SK-N-SH (cell line): Measurements from ENCODE around the gene TSGA10IP. TPM values are rescaled to one million over a fixed set of nuclear protein-coding genes. Genes with fewer than 3 reads are reported as not detected.
"Not testable (repeated sequence)": the region's sequence is repeated elsewhere in the genome, so short reads cannot be mapped to it uniquely, and the experiment has no call there.

Experiments used
- CTCF ChIA-PET: fragments of 300-600, 350-600 bp; formaldehyde crosslinking; extraction: SDS; loops from one replicate; lab custom pipeline; 2021; lab: Yijun Ruan, JAX
- POLR2A ChIA-PET: fragments of 350-600 bp; sonication (Branson Sonifier 250); formaldehyde crosslinking; extraction: SDS; loops from one replicate; lab custom pipeline; 2020; ENCODE audit warnings: antibody characterized with exemption, inconsistent platforms; lab: Yijun Ruan, JAX
- DNase-seq: peaks from one replicate; pipeline ENCODE4 v3.0.0; 2012
- H2AFZ ChIP-seq: fragments of 200-600 bp; sonication (generic); 2 replicates; pipeline ENCODE4 v1.8.1; 2016; ENCODE audit warnings: antibody characterized with exemption, mild to moderate bottlenecking, low read depth
- H3F3A ChIP-seq: fragments of 200-600 bp; sonication (generic); replicated peaks from 2 replicates; pipeline ENCODE3; 2016; ENCODE audit warnings: antibody characterized with exemption, mild to moderate bottlenecking; ENCODE audit not compliant: insufficient read depth
- H3K27ac ChIP-seq, 2 experiments: fragments of 200-500 bp in 1 of 2; fragments of 200-600 bp in 1 of 2; sonication (Bioruptor generic) in 1 of 2; sonication (generic), shearing (Covaris generic) in 1 of 2; 2 replicates each; pipeline versions ENCODE4 v1.5.1 to v1.6.1; 2014 to 2016; ENCODE audit warnings: low read depth in 2 of 2, inconsistent platforms in 1 of 2, low read length in 1 of 2, mild to moderate bottlenecking in 1 of 2, mixed read lengths in 1 of 2
- H3K27me3 ChIP-seq: fragments of 200-600 bp; sonication (generic), shearing (Covaris generic); 2 replicates; pipeline ENCODE4 v1.6.1; 2016; ENCODE audit warnings: mixed run types; ENCODE audit not compliant: insufficient read depth
- H3K36me3 ChIP-seq, 2 experiments: fragments of 200-500 bp in 1 of 2; fragments of 200-600 bp in 1 of 2; sonication (Bioruptor generic) in 1 of 2; sonication (generic) in 1 of 2; replicated peaks in 1 of 2; 2 replicates each; pipeline versions ENCODE3 to v1.5.1; 2014 to 2016; ENCODE audit warnings: low read length in 1 of 2, mild to moderate bottlenecking in 1 of 2; ENCODE audit not compliant: insufficient read depth in 2 of 2, control insufficient read depth in 1 of 2
- H3K4me1 ChIP-seq, 2 experiments: fragments of 200-500 bp in 1 of 2; fragments of 200-600 bp in 1 of 2; sonication (Bioruptor generic) in 1 of 2; sonication (generic), shearing (Covaris generic) in 1 of 2; 2 replicates each; pipeline versions ENCODE4 v1.5.1 to v1.6.1; 2014 to 2016; ENCODE audit warnings: low read depth in 1 of 2, low read length in 1 of 2, mixed run types in 1 of 2; ENCODE audit not compliant: insufficient read depth in 2 of 2, control insufficient read depth in 1 of 2
- H3K4me2 ChIP-seq: fragments of 200-600 bp; sonication (generic), shearing (Covaris generic); 2 replicates; pipeline ENCODE4 v1.6.1; 2017; ENCODE audit warnings: mixed run types
- H3K4me3 ChIP-seq, 2 experiments: fragments of 200-500 bp in 1 of 2; fragments of 200-600 bp in 1 of 2; sonication (Bioruptor generic) in 1 of 2; sonication (generic), shearing (Covaris generic) in 1 of 2; 2 replicates each; pipeline versions ENCODE4 v1.5.1 to v1.8.1; 2014 to 2016; ENCODE audit warnings: low read depth in 2 of 2, inconsistent platforms in 1 of 2, low read length in 1 of 2, mild to moderate bottlenecking in 1 of 2, mixed read lengths in 1 of 2, moderate library complexity in 1 of 2
- H3K79me2 ChIP-seq: fragments of 200-600 bp; sonication (generic); 2 replicates; pipeline ENCODE4 v1.8.1; 2017; ENCODE audit warnings: mild to moderate bottlenecking; ENCODE audit not compliant: insufficient read depth
- H3K9ac ChIP-seq: fragments of 200-600 bp; sonication (generic); 2 replicates; pipeline ENCODE4 v1.6.1; 2017; ENCODE audit warnings: mixed run types
- H3K9me2 ChIP-seq: fragments of 200-600 bp; sonication (generic); 2 replicates; pipeline ENCODE4 v1.6.1; 2017; ENCODE audit warnings: mixed run types
- H3K9me3 ChIP-seq: fragments of 200-600 bp; sonication (generic); 2 replicates; pipeline ENCODE4 v1.6.1; 2017; ENCODE audit warnings: mixed run types, mild to moderate bottlenecking, moderate library complexity
- H4K20me1 ChIP-seq: fragments of 200-600 bp; sonication (generic); 2 replicates; pipeline ENCODE4 v1.6.1; 2017; ENCODE audit warnings: mild to moderate bottlenecking, mixed run types; ENCODE audit not compliant: insufficient read depth
- EP300 ChIP-seq, 2 experiments: IDR thresholded peaks; 2 replicates each; pipeline versions ENCODE4 v1.4.0 to v1.6.1; 2012; ENCODE audit warnings: borderline replicate concordance in 1 of 2, low read depth in 1 of 2, low read length in 1 of 2
- EZH2phosphoT487 ChIP-seq: fragments of 200-600 bp; sonication (generic); IDR thresholded peaks from 2 replicates; pipeline ENCODE4 v1.6.1; 2017; ENCODE audit warnings: low read depth, mixed run types, mild to moderate bottlenecking, antibody characterized with exemption, moderate library complexity, borderline replicate concordance
- FOSL2 ChIP-seq: IDR thresholded peaks from 2 replicates; pipeline ENCODE4 v1.4.0; 2012; ENCODE audit warnings: low read depth, mild to moderate bottlenecking, moderate library complexity, borderline replicate concordance
- FOXJ3 ChIP-seq: sonication (generic); formaldehyde crosslinking; IDR thresholded peaks from 2 replicates; pipeline ENCODE4 v1.5.1; 2020; ENCODE audit warnings: mild to moderate bottlenecking, missing genetic modification reagents
- FOXM1 ChIP-seq: IDR thresholded peaks from 2 replicates; pipeline ENCODE4 v1.4.0; 2012; ENCODE audit warnings: low read depth, mild to moderate bottlenecking
- GABPA ChIP-seq: IDR thresholded peaks from 2 replicates; pipeline ENCODE4 v1.4.0; 2012; ENCODE audit warnings: low read depth, mild to moderate bottlenecking
- GATA2 ChIP-seq: sonication (generic); formaldehyde crosslinking; IDR thresholded peaks from 2 replicates; pipeline ENCODE4 v1.5.0; 2020; ENCODE audit warnings: mild to moderate bottlenecking, missing genetic modification reagents
- JUND ChIP-seq: IDR thresholded peaks from 2 replicates; pipeline ENCODE4 v1.4.0; 2012
- MAX ChIP-seq: IDR thresholded peaks from 2 replicates; pipeline ENCODE4 v1.4.0; 2012; ENCODE audit warnings: low read depth
- MEF2A ChIP-seq: IDR thresholded peaks from 2 replicates; pipeline ENCODE4 v1.4.0; 2012; ENCODE audit warnings: low read depth, borderline replicate concordance
- NFIC ChIP-seq: IDR thresholded peaks from 2 replicates; pipeline ENCODE4 v1.4.0; 2012; ENCODE audit warnings: borderline replicate concordance
- POLR2AphosphoS5 ChIP-seq: IDR thresholded peaks from 2 replicates; pipeline ENCODE4 v1.6.1; 2012; ENCODE audit warnings: low read depth, low read length
- RAD21 ChIP-seq: IDR thresholded peaks from 2 replicates; pipeline ENCODE4 v1.6.1; 2012; ENCODE audit warnings: mild to moderate bottlenecking, low read length
- RCOR1 ChIP-seq: fragments of 150-350 bp; IDR thresholded peaks from 2 replicates; pipeline ENCODE4 v1.6.1; 2017; ENCODE audit warnings: antibody characterized with exemption, low read length
- RFX5 ChIP-seq: IDR thresholded peaks from 2 replicates; pipeline ENCODE4 v1.6.1; 2012; ENCODE audit warnings: mild to moderate bottlenecking, improper control_type of control experiment, low read length
- RXRA ChIP-seq: IDR thresholded peaks from 2 replicates; pipeline ENCODE4 v1.4.0; 2012; ENCODE audit warnings: low read depth, mild to moderate bottlenecking, borderline replicate concordance
- TCF12 ChIP-seq: IDR thresholded peaks from 2 replicates; pipeline ENCODE4 v1.4.0; 2012
- WGBS: methylation state at CpG from one replicate; pipeline ENCODE4 v1.1.6; 2017; ENCODE audit warnings: low lambda C conversion rate; 5-methylcytosine and 5-hydroxymethylcytosine counted together
- polyA plus RNA-seq, 3 experiments: library from polyadenylated mRNA; depleted of rRNA; stranded (reverse); fragments of >200 nt; gene quantifications; 2 replicates each; pipeline ENCODE4 v1.2.3, GENCODE V29; 2012
- TF ChIP-seq, protein P1 (sequence below): fragments of 150-350 bp; IDR thresholded peaks from 2 replicates; pipeline ENCODE4 v1.6.1; 2016; ENCODE audit warnings: mild to moderate bottlenecking, low read depth, low read length

The TSGA10IP gene
- polyA plus RNA-seq, 1 of the 3 experiments (the other 2 are of a cell fraction) = not detected

- TF ChIP-seq, protein P1, sequence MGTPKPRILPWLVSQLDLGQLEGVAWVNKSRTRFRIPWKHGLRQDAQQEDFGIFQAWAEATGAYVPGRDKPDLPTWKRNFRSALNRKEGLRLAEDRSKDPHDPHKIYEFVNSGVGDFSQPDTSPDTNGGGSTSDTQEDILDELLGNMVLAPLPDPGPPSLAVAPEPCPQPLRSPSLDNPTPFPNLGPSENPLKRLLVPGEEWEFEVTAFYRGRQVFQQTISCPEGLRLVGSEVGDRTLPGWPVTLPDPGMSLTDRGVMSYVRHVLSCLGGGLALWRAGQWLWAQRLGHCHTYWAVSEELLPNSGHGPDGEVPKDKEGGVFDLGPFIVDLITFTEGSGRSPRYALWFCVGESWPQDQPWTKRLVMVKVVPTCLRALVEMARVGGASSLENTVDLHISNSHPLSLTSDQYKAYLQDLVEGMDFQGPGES = no peak
- no peak for TF ChIP-seq NFIC
- no peak for TF ChIP-seq EZH2phosphoT487
- no peak for TF ChIP-seq POLR2AphosphoS5
Measured at GRCh38 chr11:65946655-65947054, 1.4 kb downstream of the TSGA10IP start (continued).

DNA sequence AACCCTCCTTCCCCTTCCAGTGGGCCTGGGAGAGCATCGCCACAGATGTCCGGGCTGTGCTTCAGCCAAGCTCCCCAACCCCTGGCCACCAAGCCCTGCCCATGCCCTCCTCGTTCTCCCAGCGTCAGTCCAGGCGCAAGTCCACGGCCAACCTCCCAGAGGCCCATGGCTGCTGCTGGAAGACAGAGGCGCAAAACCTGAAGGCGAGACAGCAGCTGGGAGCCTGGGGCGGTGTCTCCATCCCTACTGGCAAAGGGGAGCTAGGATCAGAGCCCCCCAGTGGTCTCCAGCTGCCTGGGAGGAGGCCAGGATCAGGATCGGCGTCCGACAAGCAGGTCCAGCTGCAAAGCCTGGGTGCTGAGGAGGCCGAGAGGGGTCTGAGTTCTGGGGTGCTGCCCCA, 1.9 kb downstream of the TSGA10IP start:
- CTCF ChIA-PET = interaction anchor here (0.8 to 1.4 kb wide), 2 partner anchors 13 to 58 kb away, joined by 3 read pairs; no protein-coding TSS in a partner anchor
- Histone ChIP-seq H3K27me3 (no peaks in the 10 kb centered on the region), H3K36me3 (no peaks in the 10 kb centered on the region), H3K9ac (no peak overlapping the region), H3K79me2 (no peaks in the 10 kb centered on the region), H3K9me3 (no peaks in the 10 kb centered on the region), H3K9me2 (no peaks in the 10 kb centered on the region), H3K4me1 (no peaks in the 10 kb centered on the region), H3K27ac (no peak overlapping the region), H2AFZ (no peak overlapping the region), H4K20me1 (no peaks in the 10 kb centered on the region), H3K4me2 (no peak overlapping the region), H3F3A (peaks cover 5% of the 10 kb centered on the region), H3K4me3 (no peak overlapping the region)
- WGBS = 77% methylated on average over 9 of the region's 13 CpGs
- no peak for DNase-seq
- TF ChIP-seq RXRA = no peak
- no peak for TF ChIP-seq MAX
- TF ChIP-seq JUND = no peak
- TF ChIP-seq GATA2 (CRISPR knock-in tag) = no peak
- no peak for TF ChIP-seq FOSL2
- POLR2A ChIA-PET = no interaction called here

DNA sequence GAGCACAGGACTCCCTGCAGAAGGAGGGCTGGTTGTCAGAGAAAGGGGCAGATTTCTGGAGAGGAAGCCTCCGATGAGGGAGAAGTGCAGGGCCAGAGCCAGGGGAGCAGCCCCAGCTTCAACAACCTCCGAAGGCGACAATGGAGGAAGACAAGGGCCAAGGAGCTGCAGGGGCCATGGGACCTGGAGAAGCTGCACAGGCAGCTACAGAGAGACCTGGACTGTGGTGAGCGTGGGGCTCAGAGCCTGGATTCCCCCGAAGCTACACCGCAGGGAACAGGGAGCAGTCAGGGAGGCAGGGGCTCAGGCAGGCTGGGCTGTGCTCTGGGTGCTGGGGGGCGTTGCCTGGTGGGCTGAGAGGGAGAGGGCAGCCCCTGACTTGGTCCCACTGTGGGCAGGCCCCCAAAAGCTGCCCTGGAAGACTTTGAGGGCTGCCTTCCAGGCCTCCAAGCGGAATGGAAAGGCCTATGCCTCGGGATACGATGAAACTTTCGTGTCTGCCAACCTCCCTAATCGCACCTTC, 2.4 kb downstream of the TSGA10IP start:
- Histone ChIP-seq H3K36me3 (no peaks in the 10 kb centered on the region), H3K4me3 (no peak overlapping the region), H2AFZ (no peak overlapping the region), H3F3A (peaks cover 3% of the 10 kb centered on the region), H3K9me3 (no peaks in the 10 kb centered on the region), H3K27ac (no peak overlapping the region), H3K79me2 (no peaks in the 10 kb centered on the region), H3K27me3 (no peaks in the 10 kb centered on the region), H3K9ac (no peak overlapping the region), H3K4me2 (no peak overlapping the region), H3K9me2 (no peaks in the 10 kb centered on the region), H3K4me1 (no peaks in the 10 kb centered on the region), H4K20me1 (no peaks in the 10 kb centered on the region)
- CTCF ChIA-PET = interaction anchor here (0.8 to 1.4 kb wide), 2 partner anchors 13 to 58 kb away, joined by 3 read pairs; no protein-coding TSS in a partner anchor
- no peak for DNase-seq
- POLR2A ChIA-PET = no interaction called here
- 87% methylated on average over 8 of the region's 12 CpGs for whole genome bisulfite sequencing
- no peak for TF ChIP-seq MAX
- no peak for TF ChIP-seq EZH2phosphoT487
- no peak for TF ChIP-seq TCF12
- no peak for TF ChIP-seq FOXJ3
- no peak for TF ChIP-seq RCOR1
- no peak for TF ChIP-seq GATA2 (CRISPR knock-in tag)
- no peak for TF ChIP-seq MEF2A
- TF ChIP-seq RFX5 = no peak
- no peak for TF ChIP-seq RAD21
- no peak for TF ChIP-seq GABPA
- TF ChIP-seq FOXM1 = no peak
- TF ChIP-seq FOSL2 = no peak
- no peak for TF ChIP-seq JUND
- no peak for TF ChIP-seq EP300 (IDR thresholded peaks at IDR 0.05; ENCODE audit: borderline replicate concordance in 1 of 2, low read depth in 1 of 2, low read length in 1 of 2)
- TF ChIP-seq, protein P1 = no peak
- no peak for TF ChIP-seq POLR2AphosphoS5
- no peak for TF ChIP-seq RXRA

- CTCF ChIA-PET, H3K9ac ChIP-seq, H3K4me2 ChIP-seq, DNase-seq, H3K4me1 ChIP-seq, H4K20me1 ChIP-seq, POLR2A ChIA-PET, H3K27ac ChIP-seq, H3K9me2 ChIP-seq, H3K79me2 ChIP-seq, H2AFZ ChIP-seq, H3K36me3 ChIP-seq, H3K4me3 ChIP-seq, H3F3A ChIP-seq, H3K27me3 ChIP-seq, H3K9me3 ChIP-seq: not testable (repeated sequence)
- WGBS = 94% methylated on average over 5 of the region's 5 CpGs
Measured at GRCh38 chr11:65950711-65951110, 5.4 kb downstream of the TSGA10IP start.
